Cardiac fibroblast (primary cell): Measurements from ENCODE around the gene HOXA6.

ENCODE experiments used
- DNase-seq, 2 donors: peaks; one replicate each; pipeline versions ENCODE4 v3.0.0 to v3.0.0-alpha.2; 2010; ENCODE audit warnings: low read depth in 2 of 2
- H3K4me3 ChIP-seq, 2 donors: replicated peaks in 1 of 2; 1 replicate in 1 of 2; 2 replicates in 1 of 2; pipeline ENCODE4 v1.5.1; 2011; ENCODE audit warnings: low read depth in 2 of 2, low read length in 2 of 2, mild to moderate bottlenecking in 2 of 2, moderate library complexity in 1 of 2
- TF ChIP-seq, protein P1 (sequence below): IDR thresholded peaks from one replicate; pipeline ENCODE4 v1.5.1; 2011; ENCODE audit warnings: low read depth, mild to moderate bottlenecking, low read length, inconsistent platforms

HOXA6 gene

DNA sequence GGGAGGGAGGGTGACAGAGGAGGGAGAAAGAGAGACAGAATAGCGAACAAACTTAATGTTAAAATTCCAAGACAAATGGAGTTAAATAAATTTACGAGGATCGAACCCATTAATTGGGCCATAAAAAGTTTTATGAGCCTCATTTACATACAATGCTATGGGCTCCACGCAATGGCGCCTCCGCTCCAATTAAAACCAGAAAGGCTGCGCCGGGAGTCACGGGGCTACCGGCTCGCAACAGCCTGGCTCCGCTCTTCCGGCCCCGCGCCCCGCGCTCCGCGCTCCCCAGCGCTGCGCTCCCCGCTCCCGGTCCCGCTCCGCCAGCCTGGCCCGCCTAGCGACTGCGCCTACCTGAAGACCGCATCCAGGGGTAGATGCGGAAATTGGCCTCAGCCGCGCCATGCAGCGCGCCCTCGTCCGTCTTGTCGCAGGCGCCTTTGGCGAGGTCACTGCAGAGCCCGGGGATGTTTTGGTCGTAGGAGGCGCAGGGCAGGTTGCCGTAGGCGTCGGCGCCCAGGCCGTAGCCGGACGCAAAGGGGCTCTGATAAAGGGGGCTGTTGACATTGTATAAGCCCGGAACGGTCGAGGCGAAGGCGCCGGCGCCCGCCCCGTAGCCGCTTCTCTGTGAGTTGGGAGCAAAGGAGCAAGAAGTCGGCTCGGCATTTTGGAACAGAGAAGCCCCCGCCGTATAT, 8.4 kb upstream of the HOXA6 start:
- no peak overlapping the region for H3K4me3 ChIP-seq
- no peak for DNase-seq
- TF ChIP-seq, protein P1, sequence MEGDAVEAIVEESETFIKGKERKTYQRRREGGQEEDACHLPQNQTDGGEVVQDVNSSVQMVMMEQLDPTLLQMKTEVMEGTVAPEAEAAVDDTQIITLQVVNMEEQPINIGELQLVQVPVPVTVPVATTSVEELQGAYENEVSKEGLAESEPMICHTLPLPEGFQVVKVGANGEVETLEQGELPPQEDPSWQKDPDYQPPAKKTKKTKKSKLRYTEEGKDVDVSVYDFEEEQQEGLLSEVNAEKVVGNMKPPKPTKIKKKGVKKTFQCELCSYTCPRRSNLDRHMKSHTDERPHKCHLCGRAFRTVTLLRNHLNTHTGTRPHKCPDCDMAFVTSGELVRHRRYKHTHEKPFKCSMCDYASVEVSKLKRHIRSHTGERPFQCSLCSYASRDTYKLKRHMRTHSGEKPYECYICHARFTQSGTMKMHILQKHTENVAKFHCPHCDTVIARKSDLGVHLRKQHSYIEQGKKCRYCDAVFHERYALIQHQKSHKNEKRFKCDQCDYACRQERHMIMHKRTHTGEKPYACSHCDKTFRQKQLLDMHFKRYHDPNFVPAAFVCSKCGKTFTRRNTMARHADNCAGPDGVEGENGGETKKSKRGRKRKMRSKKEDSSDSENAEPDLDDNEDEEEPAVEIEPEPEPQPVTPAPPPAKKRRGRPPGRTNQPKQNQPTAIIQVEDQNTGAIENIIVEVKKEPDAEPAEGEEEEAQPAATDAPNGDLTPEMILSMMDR, result no peak

DNA sequence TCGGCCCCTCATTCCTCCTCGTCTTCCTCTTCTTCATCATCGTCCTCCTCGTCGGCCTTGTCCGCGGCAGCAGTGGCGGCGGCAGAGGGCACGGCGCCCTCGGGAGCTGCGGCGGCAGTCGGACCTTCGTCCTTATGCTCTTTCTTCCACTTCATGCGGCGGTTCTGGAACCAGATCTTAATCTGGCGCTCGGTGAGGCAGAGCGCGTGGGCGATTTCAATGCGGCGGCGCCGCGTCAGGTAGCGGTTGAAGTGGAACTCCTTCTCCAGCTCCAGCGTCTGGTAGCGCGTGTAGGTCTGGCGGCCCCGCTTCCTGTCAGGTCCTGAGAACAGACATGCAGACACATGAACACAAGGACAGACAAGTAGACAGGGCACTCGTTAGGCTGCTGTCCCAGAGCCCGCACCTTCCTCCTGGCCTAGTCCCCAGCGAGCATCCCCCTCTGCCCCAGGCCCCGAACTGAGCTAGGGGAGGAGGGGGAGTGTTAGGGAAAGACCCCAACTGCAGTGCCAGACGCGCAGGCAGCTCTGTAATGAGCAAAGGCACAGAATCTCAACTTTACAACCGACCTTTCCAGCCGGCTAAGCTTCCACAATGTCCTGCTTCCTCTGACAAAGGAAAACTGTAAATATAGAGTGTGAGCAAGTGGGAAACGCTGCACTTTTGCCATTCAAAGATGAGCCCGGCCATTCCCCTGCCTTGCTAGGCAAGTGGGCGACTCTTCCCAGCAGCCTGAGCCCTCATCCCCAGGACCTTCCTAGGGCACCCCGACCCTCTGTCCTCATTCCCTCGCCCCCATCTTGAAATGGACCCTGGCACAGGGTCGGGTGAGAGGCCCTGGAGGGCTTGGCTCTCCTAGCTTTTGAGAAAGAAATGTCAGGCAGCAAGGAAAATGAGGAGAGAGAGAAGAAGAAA, 7.6 kb upstream of the HOXA6 start:
- TF ChIP-seq, protein P1, result no peak
- no peak for DNase-seq
- no peak overlapping the region for H3K4me3 ChIP-seq

DNA sequence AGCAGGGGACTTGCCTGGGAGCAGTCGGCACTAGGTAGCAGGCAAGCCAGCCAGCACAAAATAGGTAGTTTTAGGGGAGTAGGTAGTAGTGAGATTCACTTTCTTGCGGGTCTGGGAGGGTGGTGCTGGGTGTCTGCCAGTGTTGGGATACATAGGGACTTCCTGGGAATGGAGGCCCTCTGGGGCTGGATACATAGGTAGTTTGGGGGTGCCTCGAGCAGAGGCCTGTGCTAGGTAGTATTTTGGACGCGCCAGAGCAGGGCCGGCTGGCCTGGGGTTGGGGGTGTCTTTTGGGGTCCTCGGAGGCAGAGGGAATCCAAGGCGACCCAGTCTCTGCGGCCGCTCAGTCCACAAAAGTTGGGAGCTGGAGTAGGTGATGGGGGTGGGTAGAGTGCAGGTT, 6.8 kb upstream of the HOXA6 start:
- TF ChIP-seq, protein P1, result no peak
- H3K4me3 ChIP-seq, result no peak overlapping the region
- DNase-seq, result no peak

DNA sequence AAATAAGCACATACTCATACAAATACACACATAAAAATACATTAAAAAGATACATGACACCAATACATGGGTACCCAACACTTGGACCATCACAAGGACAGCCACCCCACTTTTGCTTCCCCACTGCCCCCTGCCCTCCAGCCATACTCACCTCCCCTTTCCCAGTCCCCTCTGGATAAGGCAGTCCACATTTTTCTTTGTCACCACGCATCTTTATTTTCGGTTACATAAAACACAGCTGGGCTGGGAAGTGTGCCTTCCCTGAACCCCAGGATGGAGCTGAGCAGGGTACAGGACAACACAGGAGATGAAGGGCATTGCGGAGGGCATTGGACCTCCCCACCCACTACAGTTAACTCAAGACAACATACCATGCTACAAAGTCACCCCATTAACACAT, 6.0 kb upstream of the HOXA6 start:
- DNase-seq, result no peak
- no peak overlapping the region for H3K4me3 ChIP-seq

DNA sequence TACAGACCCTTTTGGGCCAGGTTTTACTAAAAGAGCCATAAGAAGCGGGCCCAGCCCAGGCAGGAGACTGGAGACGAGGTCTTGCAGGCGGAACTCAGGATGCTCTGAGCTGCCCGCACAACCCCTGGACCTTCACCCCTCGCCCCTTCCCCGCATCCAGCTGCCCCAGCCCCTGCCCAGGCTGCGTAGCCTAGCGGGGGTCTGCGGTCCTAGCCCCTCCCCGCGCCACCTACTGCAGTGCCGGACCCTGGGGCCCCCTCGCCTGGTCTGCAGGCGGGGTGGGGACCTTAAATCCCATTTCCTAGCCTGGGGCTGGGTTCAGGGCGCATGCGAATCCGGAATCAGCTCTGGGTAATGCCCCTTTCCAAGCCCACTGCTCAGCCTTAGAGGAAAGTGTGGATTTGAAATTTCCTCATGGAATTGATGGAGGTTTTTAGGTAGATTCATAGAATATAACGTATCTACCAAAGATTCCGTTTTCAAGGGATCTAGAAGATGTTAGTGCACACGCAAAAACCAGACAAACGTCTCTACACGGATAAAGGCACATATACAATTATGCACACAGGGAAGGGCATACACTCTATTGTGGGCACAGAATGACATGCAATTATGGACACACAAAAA, 5.4 kb upstream of the HOXA6 start:
- no peak for DNase-seq
- TF ChIP-seq, protein P1, result no peak
- no peak overlapping the region for H3K4me3 ChIP-seq

More for the DNA sequence above, 6.0 kb upstream of the HOXA6 start:
- TF ChIP-seq, protein P1, result no peak

DNA sequence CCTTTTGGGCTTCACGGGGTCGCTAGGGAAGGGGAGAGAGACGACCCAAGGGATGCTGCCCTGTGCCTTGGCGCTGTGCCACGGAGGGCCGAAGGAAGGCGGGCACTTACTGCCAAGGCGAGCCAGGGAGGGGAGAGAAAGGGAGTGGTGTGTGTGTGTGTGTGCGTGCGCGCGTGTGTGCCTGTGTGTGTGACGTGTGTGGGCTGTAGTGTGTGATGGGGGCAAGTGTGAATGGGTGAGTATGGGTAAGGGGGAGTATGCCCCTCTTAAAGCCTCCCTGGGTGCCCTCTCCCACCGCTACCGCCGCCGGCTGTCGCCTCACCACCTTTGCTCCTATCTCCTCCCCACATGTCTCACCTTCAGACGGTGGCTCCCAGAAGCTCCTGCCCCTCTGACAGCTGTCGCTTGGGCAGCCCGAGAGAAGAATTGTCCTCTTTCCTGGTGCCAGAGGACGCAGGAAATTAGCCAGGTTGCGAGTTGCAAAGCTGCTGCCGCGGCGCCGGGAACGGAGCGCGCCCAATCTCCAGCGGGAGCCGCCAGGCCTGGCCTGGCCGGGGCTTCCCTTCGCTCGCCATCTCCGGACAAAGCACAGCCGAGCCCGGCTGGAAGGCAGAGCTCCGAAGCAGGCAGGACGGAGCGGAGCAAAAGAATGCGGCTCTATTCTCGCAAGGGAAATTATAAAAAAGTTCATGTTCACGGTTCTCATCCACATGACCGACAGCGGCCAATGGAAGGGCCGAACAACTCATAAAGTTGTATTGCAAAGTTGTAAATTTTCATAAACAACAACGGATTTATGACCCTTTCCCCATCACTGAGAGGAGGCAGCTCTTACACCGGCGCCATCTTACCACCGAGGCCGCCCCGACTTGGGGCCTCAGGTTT, 4.6 kb upstream of the HOXA6 start, which contains the start of gene HOXA3:
Gene HOXA3, minus strand, starts transcription at position 653 of the 885 bp plus-strand sequence. CDS start 41,943 bp downstream, outside the sequence.
- no peak within 1 kb of the TSS for H3K4me3 ChIP-seq
- TF ChIP-seq, protein P1, result no peak
- no peak for DNase-seq
